GM19193 (cell line): ENCODE measurements around the gene RO60.

Source experiments
- POLR2A ChIP-seq: IDR thresholded peaks from 4 replicates; pipeline ENCODE4 v1.6.1; 2011; ENCODE audit not compliant: insufficient read depth, insufficient read length; ENCODE audit errors: extremely low read depth

Gene RO60

GRCh38 chr1:193059282-193060114 lies at the start of gene RO60, which contains the start of gene UCHL5:
RO60 (plus strand) TSS chr1:193059612; CDS start chr1:193069055, 9,443 bp downstream.
UCHL5 (minus strand) TSS chr1:193059360; CDS start chr1:193059260, 100 bp downstream.
- TF ChIP-seq POLR2A = peak; percentile 95

- TF ChIP-seq POLR2A = no peak
Observed at GRCh38 chr1:193011406-193011805, 48.0 kb upstream of the RO60 start.

- no peak for TF ChIP-seq POLR2A
Observed at GRCh38 chr1:193013005-193013404, 46.4 kb upstream of the RO60 start.

- TF ChIP-seq POLR2A = no peak
Observed at GRCh38 chr1:193013707-193014106, 45.7 kb upstream of the RO60 start.

- no peak for TF ChIP-seq POLR2A
Observed at GRCh38 chr1:193014400-193014799, 45.0 kb upstream of the RO60 start.

GRCh38 chr1:193016788-193017187 lies 42.6 kb upstream of the RO60 start:
- TF ChIP-seq POLR2A = no peak

GRCh38 chr1:193019442-193020026 lies 39.9 kb upstream of the RO60 start:
- TF ChIP-seq POLR2A = no peak

GRCh38 chr1:193025218-193025617 lies 34.2 kb upstream of the RO60 start:
- TF ChIP-seq POLR2A = no peak

GRCh38 chr1:193030280-193030679 lies 29.1 kb upstream of the RO60 start:
- no peak for TF ChIP-seq POLR2A

GRCh38 chr1:193031431-193031830 lies 28.0 kb upstream of the RO60 start:
- TF ChIP-seq POLR2A = no peak

- TF ChIP-seq POLR2A = no peak
Observed at GRCh38 chr1:193033610-193034009, 25.8 kb upstream of the RO60 start.

- no peak for TF ChIP-seq POLR2A
Observed at GRCh38 chr1:193036337-193037047, 22.9 kb upstream of the RO60 start.

GRCh38 chr1:193040011-193040410 lies 19.4 kb upstream of the RO60 start:
- no peak for TF ChIP-seq POLR2A

- TF ChIP-seq POLR2A = no peak
Observed at GRCh38 chr1:193042766-193043691, 16.4 kb upstream of the RO60 start.

- no peak for TF ChIP-seq POLR2A
Observed at GRCh38 chr1:193054169-193054675, 5.2 kb upstream of the RO60 start.
